SKM-1 (cell line): Measurements from ENCODE around the gene CCDC92.

Source experiments
- DNase-seq: peaks from one replicate; lab custom pipeline; 2025; ENCODE audit not compliant: unreplicated experiment; lab: John Stamatoyannopoulos, UW

CCDC92 gene

DNA sequence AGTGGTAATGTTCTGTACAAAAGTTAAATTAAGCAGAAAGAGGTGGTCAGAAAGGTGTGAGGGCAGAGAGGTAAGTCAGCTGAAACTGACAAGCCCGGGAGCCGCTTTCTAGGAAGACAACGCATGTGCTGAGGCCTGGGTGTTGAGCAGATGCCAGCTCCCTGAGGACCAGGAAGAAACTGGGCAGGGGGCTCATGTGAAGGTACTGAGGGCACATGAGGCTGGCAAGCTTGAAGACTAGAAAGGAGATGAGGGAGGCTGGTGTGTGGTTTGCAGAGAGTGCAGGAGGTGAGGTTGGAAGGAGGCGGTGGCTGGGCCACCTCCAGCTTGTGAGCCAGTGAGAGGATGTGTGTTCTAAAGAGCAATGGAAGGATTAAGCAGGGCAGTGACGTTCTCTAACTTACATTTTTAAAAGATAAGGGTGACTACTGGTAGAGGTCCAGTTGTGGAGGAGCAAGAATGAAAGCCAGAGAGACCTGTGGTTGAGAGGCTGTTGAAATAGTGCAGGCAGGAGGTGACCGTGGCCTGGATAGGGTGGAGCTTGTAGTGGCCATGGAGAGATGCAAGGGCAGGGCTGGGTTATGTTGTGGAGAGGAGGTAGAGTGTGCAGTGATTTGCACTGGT, 29.5 kb upstream of the CCDC92 start:
- no peak for DNase-seq

DNA sequence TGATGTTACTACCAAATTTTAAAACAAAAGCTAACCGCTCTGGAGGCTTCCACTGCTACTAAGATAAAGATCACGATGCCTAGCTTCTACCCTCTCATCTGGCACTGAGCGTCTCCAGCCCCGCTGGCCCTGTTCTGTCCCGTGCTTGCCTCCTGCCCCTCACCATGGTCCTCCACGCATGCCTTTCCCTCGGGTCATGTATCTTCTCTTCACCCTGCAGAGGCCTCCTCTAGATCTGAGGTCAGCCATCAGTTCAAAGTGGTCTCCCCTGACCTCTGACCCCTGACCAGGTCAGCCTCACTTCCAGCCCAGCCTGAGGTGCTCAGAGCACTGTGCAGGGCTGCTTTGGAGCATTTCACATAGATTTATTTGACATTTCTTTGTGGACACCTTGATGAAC, 28.7 kb upstream of the CCDC92 start:
- no peak for DNase-seq

DNA sequence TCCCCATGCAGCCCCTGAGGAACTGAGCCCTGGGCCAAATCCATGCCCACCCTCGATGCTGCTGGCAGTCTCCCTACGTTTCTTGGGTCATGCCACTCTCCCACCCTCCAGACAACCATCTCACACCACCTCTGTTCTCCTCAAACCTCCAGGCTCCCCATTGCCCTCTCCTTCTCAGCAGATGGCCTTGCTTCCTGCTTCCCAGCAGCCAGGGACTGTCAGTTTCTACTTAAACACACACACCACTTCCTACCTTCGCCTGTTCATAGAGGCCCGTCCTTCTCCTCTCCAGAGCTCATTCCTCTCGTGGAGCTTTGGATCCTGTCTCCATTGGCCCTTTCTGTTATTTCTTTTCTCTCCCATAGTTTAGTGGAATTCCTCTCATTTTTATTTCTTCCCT, 27.5 kb upstream of the CCDC92 start:
- no peak for DNase-seq

DNA sequence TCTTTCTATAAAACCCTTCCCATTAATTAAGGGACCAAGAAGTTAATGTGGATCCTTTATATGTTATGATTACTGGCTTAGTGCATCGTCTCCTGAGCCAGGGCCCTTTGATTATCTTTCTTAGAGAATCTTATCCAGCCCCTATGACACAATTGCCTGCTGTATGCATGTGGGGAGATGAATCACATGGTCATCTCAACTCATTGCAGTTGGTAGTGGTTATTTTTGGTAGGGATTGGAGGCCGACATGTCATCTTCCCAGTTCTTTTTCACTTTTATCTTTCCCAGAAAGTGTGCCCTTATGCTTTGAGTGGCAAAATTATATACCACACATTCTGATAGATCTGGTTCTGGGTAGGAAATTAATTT, 26.3 kb upstream of the CCDC92 start:
- no peak for DNase-seq

DNA sequence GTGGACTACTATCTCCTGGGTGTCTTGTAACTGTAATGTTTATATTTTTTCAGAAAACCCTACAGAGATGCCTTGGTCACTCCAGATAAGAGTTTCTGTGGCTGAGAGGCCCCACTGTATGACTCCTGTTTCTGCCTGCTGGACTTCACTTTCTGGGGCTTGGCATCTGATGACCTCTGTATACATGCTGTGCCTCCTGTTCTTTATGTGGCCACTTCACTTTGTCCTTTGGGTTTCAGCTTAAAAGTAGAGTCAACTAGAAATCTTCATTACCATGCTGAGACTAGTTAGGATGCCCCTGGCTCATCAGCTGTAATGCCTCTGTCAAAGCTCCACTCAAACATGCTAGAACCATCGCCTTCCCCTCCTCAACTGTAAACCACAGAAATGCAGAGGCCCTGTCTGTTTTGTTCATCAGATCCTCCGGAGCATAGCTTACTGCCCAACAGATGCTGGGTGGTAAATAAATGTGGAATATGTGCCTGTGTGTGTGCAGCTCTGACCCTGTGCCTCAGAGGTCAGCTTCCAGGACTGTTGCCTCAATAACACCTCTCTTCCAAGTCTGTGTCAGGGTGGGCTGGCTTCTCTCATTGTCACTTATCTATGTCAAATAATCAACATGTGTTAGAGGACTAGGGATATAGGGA, 25.8 kb upstream of the CCDC92 start:
- DNase-seq = no peak

DNA sequence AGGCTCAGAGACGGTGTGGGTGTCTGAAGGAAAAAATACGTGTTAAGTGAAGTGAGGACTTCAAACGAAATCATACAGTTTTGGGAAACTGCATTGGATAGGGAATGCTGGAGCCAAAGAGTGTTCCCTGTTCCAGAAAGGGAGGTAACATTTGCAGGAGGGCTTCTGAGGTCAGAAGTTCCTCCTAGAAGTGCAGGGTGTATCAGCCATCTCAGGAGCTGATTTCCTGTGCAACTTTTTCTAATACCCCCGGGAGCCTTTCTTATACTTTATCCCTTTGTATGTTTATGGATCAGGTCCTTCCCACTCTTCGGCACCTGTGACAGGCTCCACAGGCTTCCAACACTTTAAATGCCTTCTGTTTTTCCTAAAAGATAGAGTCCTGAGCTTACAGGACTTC, 25.3 kb upstream of the CCDC92 start:
- DNase-seq = no peak

DNA sequence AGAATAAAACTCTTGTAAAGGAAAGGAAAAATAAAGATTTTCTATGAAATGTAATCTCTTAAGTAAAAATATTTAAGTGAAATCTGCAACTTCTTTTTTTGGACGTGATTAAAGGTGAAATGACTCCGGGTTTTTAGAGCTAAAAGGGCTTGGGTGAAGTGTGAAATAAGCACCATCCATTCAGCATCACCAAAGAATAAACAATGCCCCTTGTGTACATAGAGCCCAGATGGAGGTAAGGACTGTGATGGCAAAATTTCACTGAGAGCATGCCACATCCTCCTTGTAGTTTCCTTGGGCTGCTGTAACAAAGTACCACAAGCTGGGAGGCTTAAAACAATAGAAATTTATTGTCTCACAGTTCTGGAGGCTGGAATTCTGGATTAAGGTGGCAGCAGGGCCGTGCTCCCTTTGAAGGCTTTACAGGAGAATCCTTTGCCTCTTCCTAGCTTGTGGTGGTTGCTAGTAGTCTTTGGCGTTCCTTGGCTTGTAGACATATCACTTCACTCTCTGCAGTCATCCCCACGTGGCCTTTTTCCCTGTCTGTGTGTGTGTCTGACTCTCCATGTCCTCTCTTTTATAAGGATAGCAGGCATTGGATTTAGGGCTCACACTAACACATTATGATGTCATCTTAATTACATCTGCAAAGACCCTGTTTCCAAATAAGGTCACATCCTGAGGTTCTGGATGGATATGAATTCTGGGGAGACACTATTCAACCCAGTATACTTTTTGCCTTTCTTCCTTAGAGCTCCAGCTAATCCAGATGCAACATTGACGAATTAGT, 24.6 kb upstream of the CCDC92 start:
- DNase-seq = no peak

DNA sequence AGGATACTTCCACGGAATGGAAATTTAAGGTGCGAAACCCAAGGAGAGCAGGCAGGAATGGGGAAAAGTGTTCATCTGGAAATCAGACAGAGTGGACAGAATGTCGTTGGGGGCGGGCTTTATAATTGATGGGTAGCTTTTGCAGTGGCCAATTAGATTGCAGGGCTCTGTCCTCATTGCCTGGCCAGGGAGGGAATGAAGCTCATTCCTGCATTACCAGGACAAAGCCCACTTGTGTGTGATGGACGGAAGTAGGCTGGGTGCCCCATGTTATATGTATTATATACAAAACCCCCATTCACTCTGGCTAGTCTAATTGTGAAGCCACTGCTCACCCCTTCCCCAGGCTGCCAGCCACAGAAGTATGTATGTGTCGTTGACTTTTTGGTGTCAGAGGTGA, 23.9 kb upstream of the CCDC92 start:
- DNase-seq = no peak

DNA sequence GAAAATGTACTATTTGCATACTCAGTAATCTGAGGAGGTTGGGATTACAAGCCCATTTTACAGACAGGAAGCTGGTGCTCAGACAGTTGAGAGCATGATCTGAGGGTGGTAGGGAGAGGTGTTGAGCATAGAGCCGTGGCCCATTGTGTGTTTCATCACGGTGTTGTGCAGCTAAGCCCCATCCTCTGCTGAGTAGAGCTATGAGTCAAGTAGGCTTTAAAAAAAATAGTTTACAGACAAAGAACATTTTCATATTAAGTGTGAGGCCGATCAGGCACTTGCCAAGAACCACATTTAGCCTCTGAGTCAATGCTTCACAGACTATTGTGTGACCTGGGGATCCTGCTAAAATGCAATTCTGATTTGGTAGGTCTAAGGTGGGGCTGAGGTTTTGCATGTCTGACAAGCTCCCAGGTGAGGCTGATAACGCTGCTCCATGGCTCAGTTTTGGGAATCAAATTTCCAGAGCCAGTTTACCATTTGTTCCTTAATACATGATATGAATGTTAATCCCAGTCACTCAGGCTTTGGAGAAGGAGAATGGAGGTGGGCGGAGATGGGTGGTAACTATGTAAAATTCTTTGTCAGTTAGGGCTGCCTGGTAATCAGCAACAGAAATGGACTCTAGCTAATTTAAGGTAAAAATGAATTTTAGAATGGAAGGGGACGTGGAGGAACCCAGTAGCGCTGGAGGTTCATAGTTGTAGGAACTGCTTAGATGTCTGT, 22.6 kb upstream of the CCDC92 start:
- DNase-seq = no peak

DNA sequence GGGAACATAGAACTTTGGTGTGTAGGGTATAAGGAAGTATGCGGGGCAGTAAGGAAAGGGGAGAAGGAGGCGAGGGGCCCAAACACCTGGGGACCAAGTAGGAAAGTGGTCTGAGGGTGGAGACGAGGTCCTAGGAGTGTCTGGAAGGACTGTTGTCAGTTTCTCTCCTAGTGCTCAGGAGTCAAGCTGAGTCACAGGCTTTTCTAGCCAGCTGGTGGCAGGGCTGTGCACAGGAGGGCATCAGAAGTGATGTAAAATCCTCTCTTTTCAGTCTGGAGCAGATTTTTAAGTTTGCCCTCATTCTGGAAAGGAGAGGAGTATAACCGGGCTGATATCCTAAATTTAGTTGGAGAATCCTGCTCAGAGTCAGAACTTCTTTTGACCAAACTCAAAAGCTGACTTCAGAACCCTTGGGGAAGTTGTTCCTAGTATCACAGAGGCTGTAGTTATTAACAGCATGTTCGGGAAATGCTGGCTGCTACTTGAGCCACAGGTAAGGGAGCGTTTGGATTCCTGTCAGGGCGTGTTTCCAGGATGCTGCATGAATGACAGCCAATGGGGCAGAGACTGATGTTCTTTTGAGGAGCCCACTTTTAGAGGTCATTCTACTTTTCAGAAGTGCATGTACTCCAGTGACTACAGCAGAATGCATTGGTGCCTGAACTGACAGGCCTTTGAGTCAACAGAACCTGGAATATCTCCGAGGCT, 19.6 kb upstream of the CCDC92 start:
- no peak for DNase-seq

DNA sequence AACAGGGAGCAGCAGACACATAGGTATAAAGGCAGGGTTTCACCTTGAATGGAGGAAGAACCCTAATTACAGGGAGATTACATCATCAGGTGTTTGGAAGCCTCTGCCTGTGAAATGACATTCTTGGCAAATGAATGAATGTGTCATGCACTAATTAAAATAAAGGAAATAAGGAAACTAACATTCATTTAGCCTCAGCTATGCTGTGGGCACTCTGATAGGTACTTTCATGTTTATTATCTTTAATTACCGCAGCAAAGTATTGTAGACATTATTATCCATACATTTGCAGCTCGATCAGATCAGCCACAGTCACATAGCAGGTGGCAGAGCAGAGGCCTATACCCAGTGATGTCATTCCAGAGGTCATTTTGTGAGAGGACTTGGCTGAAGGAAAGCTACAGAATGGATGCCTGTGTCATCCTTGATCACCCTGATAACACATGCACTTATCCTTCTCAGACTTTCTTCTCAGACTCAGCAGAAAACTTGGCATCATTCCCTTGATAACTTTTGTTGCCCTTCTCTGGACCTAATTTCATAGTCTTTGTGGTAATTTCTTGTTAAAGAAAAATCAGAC, 18.8 kb upstream of the CCDC92 start:
- no peak for DNase-seq

DNA sequence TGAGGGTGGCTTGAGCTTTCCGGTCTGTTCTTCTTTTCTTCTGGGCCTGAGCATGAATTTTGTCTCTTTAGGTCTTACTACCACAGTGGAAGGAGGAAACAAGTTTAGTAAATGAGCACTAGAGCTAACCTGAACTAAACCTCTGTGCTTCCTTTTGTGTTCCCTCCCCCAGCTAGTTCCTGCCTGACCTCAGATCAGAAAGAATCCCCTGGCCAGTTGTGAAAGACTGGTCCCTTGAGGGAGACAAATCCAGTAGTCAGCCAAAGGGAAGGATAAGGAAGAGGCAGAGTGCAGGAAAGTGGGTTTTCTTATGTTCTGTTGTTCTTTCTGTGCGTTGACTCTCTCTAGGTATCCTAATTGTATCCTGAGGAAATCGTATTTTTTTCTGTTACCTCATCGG, 17.9 kb upstream of the CCDC92 start:
- peak; percentile 19 for DNase-seq

DNA sequence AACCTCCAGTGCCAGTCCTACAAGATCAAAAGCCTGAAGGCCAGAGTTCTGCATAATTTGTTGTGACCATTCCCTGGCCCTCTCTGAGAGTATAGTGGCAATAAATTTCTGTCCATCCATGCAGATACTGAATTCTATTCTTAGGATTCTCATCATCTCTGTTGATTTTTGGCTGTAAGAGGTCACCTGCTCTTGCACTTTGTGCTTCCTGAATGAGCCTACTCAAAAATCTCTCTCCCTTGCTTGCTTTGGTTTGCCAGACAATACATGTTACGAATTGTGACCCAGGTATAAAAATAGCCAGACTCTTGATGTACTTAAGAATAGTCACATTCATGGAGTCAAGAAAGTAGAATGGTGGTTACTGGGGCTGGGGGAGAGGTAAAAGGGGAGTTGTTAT, 17.1 kb upstream of the CCDC92 start:
- no peak for DNase-seq

DNA sequence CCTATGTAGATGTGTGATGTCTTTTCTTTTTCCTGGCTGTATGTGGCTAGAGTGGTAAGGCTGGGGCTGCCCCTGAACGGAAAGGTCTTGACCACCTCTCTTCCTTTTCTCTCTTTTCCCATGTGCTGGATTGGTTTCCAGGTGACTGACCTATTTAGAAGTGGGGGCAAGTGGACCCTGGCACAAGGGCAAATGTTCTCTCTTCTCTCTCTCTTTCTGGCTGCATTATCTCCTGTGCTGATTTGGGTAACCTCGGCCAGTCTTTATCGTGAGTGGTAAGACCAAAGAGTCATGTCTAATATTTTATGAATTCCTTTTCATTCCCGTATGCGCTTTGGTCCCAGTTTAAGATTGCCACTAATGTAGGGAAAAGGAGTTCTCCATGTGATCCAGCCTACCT, 16.5 kb upstream of the CCDC92 start:
- no peak for DNase-seq

DNA sequence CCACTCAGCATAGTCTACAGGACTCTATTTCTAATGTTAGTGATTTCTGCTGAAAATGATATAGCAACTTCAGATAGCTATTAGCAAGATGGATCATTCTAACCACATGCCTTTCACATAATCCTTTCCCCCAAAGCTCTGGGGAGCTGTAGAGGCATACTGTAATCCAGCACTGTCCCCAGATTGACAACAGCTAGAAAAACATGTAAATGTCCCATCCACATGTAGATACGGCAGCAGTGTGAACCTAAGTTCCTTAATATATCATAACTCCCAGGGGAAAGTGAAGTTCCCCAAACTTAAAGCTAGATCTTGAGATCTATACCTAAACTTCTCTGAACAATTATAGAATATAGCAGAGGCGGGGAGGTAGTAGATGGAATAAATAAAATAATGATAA, 14.4 kb upstream of the CCDC92 start:
- no peak for DNase-seq

DNA sequence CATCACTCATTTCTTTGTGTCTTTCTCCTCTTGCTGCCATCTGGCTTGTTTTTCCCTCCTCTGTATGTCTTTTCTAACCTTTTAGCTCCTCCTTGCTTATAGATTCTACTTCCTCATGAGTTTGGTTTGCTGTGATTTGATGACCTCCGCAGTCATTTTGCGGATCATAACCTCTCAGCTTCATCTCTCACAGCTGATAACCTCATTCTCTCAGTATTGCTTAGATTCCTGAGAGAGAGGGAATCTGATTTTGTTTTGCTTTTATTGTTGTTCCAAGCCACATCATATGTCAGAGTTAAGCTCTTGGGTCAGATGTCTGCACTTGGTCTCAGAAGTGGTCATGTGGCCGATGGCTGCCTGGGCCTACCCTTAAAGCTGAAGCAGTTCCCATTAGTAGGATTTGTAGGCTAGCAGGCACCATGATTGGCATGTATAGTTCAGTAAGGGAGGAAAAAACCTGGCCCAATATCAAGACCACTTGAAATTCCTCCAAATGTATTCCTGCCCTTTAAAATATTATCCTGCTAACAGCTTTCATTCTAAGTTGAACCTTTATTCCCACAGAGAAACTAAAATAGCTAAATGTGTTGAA, 13.8 kb upstream of the CCDC92 start:
- no peak for DNase-seq

DNA sequence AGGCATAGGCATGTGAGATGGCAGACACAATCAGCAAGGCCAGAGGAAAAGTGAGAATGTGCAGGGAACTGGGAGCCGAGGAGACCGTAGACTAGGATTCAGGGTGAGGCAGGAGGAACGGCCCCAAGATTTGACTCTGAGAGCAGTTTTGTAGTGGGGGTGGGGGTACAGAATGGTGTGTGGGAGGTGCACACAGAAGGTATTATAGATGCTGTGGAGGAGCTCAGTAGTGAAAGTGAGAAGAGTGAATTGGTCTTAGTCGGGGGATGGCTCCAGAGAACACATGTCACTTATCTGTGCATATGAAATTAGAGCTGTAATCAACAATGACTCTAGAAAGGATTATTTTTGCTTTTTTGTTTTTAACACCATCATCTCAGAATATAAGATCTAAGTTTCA, 12.3 kb upstream of the CCDC92 start:
- DNase-seq = no peak

DNA sequence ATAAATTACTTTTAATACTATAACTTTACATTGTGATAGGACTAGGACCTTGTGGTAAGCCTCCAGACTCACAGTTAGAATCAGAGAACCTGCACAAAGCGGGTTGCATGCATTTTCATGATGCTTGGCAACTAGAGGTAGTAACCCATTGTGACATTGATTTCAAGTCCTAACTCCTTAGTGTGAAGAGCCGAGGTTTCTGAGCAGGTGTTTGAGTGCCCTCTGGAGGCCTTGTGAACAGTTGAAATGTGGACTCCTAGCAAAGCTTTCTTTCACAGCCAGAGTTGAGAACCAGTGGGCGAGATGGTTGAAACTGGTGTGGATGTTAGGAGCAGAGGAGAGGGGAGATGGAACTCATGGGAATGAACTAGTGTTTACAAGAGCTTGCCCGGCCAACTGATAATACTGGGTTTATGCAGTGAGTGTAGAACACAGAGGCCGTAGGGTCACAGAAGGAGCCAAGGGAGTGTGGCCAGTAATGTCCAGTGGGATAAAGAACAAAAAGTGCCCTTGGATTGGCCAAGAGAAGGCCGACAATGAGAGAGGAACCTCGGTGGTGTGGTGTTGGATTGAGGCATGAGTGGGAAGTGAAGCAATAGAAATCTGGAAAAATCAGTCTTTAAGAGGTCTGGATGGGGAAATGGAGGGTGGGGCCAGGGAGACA, 11.3 kb upstream of the CCDC92 start:
- no peak for DNase-seq

DNA sequence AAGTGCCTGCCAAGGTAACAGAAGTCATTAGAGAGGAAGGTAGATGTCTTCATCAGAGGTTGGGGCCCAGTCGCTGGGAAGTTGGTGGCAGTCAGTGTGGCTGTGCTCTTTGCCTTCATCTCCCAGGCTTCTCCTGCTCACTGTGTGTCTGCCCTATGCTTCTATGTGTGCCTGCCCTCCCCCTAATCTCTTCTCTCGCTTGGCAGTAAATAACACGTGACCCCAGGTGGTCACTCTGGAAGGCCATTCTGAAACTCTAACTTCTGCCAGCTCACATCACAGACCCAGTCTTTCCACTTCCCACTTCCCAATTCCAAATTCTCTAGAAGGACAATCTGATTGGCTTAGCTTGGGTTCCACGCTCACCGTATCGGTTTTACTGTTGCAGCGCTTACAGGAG, 9.6 kb upstream of the CCDC92 start:
- no peak for DNase-seq

DNA sequence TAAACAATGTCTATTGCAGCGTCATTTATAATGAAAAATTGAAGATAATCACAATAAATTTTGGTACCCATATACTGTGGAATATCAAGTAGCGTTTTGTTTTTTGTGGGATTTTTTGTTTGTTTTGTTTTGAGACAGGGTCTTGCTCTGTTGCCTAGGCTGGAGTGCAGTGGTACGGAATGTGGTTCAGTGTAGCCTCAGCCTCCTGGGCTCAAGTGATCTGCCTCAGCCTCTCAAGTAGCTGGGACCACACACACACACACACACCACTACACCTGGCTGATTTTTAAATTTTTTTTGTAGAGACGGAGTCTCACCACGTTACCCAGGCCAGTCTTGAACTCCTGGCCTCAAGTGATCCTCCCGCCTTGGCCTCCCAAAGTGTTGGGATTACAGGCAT, 6.9 kb upstream of the CCDC92 start:
- no peak for DNase-seq
